Heart left ventricle (tissue), 16 donors: ENCODE data around the gene PLCB1. TPM values are rescaled to one million over a fixed set of nuclear protein-coding genes. Genes with fewer than 3 reads are reported as not detected.

Source experiments
- ATAC-seq, 4 donors: fragments of 200-7000 bp; cut with Tn5 transposase; one replicate each; pipeline ENCODE4 v1.9.1; 2020 to 2022; ENCODE audit warnings: moderate library complexity in 4 of 4, mild to moderate bottlenecking in 3 of 4, moderate number of reproducible peaks in 1 of 4
- DNase-seq, 5 donors: peaks; one replicate each; pipeline ENCODE4 v3.0.0-alpha.2; 2020
- H3K27ac ChIP-seq, 12 donors: fragments of 200-600 bp; sonication (generic) in 4 of 12; one replicate each; pipeline versions ENCODE4 v1.5.0 to v1.8.0; 2016 to 2022; ENCODE audit warnings: mild to moderate bottlenecking in 2 of 12
- H3K27me3 ChIP-seq, 9 donors: fragments of 200-600 bp; sonication (generic) in 2 of 9; one replicate each; pipeline versions ENCODE4 v1.5.1 to v1.8.0; 2016 to 2022; ENCODE audit warnings: mild to moderate bottlenecking in 3 of 9
- H3K36me3 ChIP-seq, 9 donors: fragments of 200-600 bp; sonication (generic) in 2 of 9; one replicate each; pipeline versions ENCODE4 v1.5.0 to v1.8.0; 2018 to 2022; ENCODE audit warnings: mild to moderate bottlenecking in 2 of 9
- H3K4me1 ChIP-seq, 12 donors: fragments of 200-600 bp; sonication (generic) in 4 of 12; one replicate each; pipeline versions ENCODE4 v1.5.0 to v1.8.0; 2016 to 2022; ENCODE audit warnings: mild to moderate bottlenecking in 3 of 12
- H3K4me3 ChIP-seq, 12 donors: fragments of 200-600 bp; sonication (generic) in 4 of 12; one replicate each; pipeline versions ENCODE4 v1.5.0 to v1.8.0; 2017 to 2022; ENCODE audit warnings: mild to moderate bottlenecking in 9 of 12, moderate library complexity in 4 of 12
- H3K9me3 ChIP-seq, 12 donors: fragments of 200-600 bp; sonication (generic) in 4 of 12; one replicate each; pipeline versions ENCODE4 v1.5.0 to v1.8.0; 2016 to 2022; ENCODE audit warnings: mild to moderate bottlenecking in 1 of 12
- CTCF ChIP-seq, 12 donors: fragments of 200-600 bp; sonication (generic) in 4 of 12; IDR thresholded peaks; one replicate each; pipeline versions ENCODE4 v1.5.0 to v1.8.0; 2018 to 2022; ENCODE audit warnings: antibody characterized with exemption in 12 of 12, mild to moderate bottlenecking in 5 of 12
- POLR2A ChIP-seq, 2 donors: fragments of 450-650 bp; IDR thresholded peaks; one replicate each; pipeline ENCODE4 v1.6.1; 2017; ENCODE audit warnings: antibody characterized with exemption in 2 of 2, mild to moderate bottlenecking in 2 of 2, moderate library complexity in 2 of 2
- WGBS, 4 donors: extraction: QIAGEN DNeasy Blood & Tissue Kit in 2 of 4; methylation state at CpG; one replicate each; pipeline versions ENCODE4 v1.1.5 to v1.1.7; 2013 to 2018; 5-methylcytosine and 5-hydroxymethylcytosine counted together
- intact Hi-C, 10 donors: fragments of 100-400 bp; cut with DNase I; formaldehyde crosslinking; loops; one replicate each; pipeline versions ENCODE4 v1.11.1 to v1.14.2; 2022
- polyA plus RNA-seq, 2 donors: library from polyadenylated mRNA; stranded (reverse); fragments of 200-250 nt; gene quantifications; one replicate each; pipeline ENCODE4 v1.2.3, GENCODE V29; 2013
- total RNA-seq, 9 donors: library from RNA; depleted of rRNA in 2 of 9; stranded (reverse); fragments of >200 nt in 2 of 9; fragmentation: NEBNext Ultra II Directional in 3 of 9; extraction: Animal tissue kit (Norgen Biotek cat#: 25700) in 3 of 9; gene quantifications; one replicate each; pipeline versions ENCODE4 v1.1.0 to v1.2.4, GENCODE V29; 2016 to 2023
- donor health status: ischemic (EF 13 %, LVEDD 7.1; RV severe dilation, severe dysfunction).
- donor health status: healthy with polysubstance abuse.
- donor health status: DM: no; HTN: yes; CAD: no.
- donor health status: DM: no; HTN: no; CAD: no.
- donor health status: ischemic (EF 25% LVEDD 6.9; RV normal size, moderate dysfunction).
- donor health status: ischemic (EF 25% LVEDD 5.7; RV mildly dilated, moderate dysfunction).
- donor health status: healthy.
- donor health status: DM: yes; HTN: yes; CAD: no.
- donor health status: ischemic (EF 35%, LVEDD 5.7; RV mildly dilated, moderate dysfunction).
- donor health status: nonischemic (EF 11% LVEDD 7.7; RV severe dilation, severe dysfunction).
- donor health status: DM: yes; HTN: yes; CAD: no.
- donor health status: PGD.
- donor health status: ischemic (EF 29% LVEDD 5.4; RV normal size, mild dysfunction).
- donor health status: nonischemic (EF 23%, LVEDD 6.1; RV moderate dilation, normal function).

The PLCB1 gene
- total and polyA plus RNA-seq, 11 donors: 2.5 to 12.1 (median 7.4) TPM

- DNase-seq (no peak), ATAC-seq (no peak)
- no peak for TF ChIP-seq CTCF (IDR thresholded peaks at IDR 0.05)
- TF ChIP-seq POLR2A (IDR thresholded peaks at IDR 0.05): no peak
- H3K9me3 ChIP-seq: no peaks in the 10 kb centered on the region
- H3K4me1 ChIP-seq: peaks cover 0 to 8% (median 0%) of the 10 kb centered on the region in 12 donors
- H3K36me3 ChIP-seq: peaks cover 0 to 9% (median 0%) of the 10 kb centered on the region in 9 donors
- no peak overlapping the region for H3K4me3 ChIP-seq
- intact Hi-C loops: loop anchor here in 3 of 10 donors (5.0 kb wide), 2 partner anchors 571 to 576 kb away; no protein-coding TSS in a partner anchor
- WGBS, 4 donors: 94 to 98% (median 97%) methylated on average over 6 of the region's 6 CpGs
- H3K27me3 ChIP-seq: no peaks in the 10 kb centered on the region
- no peak overlapping the region for H3K27ac ChIP-seq
Observed at GRCh38 chr20:8786383-8786782, 654.3 kb downstream of the PLCB1 start.

GRCh38 chr20:8787090-8787489 is 655.0 kb downstream of the PLCB1 start:
- 67 to 85% (median 79%) methylated on average over 3 of the region's 3 CpGs for WGBS, 4 donors
- H3K36me3 ChIP-seq: peaks cover 0 to 9% (median 0%) of the 10 kb centered on the region in 9 donors

GRCh38 chr20:8788275-8788674 is 656.2 kb downstream of the PLCB1 start:
- H3K27ac ChIP-seq: no peak overlapping the region
- ATAC-seq (no peak), DNase-seq (no peak)
- 89 to 96% (median 93%) methylated on average over 2 of the region's 2 CpGs for WGBS, 4 donors
- H3K4me3 ChIP-seq: no peak overlapping the region
- H3K27me3 ChIP-seq: no peaks in the 10 kb centered on the region
- H3K9me3 ChIP-seq: no peaks in the 10 kb centered on the region
- H3K4me1 ChIP-seq: peaks cover 0 to 3% (median 0%) of the 10 kb centered on the region in 12 donors
- H3K36me3 ChIP-seq: peaks cover 0 to 9% (median 0%) of the 10 kb centered on the region in 9 donors
- intact Hi-C loops: loop anchor here in 4 of 10 donors (2.0 to 5.0 kb wide), 3 partner anchors 569 to 574 kb away; no protein-coding TSS in a partner anchor
- TF ChIP-seq POLR2A (IDR thresholded peaks at IDR 0.05) (no peak), CTCF (IDR thresholded peaks at IDR 0.05) (no peak)

More at GRCh38 chr20:8787090-8787489, 655.0 kb downstream of the PLCB1 start:
- ATAC-seq: no peak
- TF ChIP-seq POLR2A (IDR thresholded peaks at IDR 0.05) (no peak), CTCF (IDR thresholded peaks at IDR 0.05) (no peak)
- no peaks in the 10 kb centered on the region for H3K9me3 ChIP-seq
- no peak for DNase-seq
- peaks cover 0 to 8% (median 0%) of the 10 kb centered on the region in 12 donors for H3K4me1 ChIP-seq
- H3K4me3 ChIP-seq: no peak overlapping the region
- no peaks in the 10 kb centered on the region for H3K27me3 ChIP-seq
- no peak overlapping the region for H3K27ac ChIP-seq
- intact Hi-C loops: loop anchor here in 3 of 10 donors (5.0 kb wide), 2 partner anchors 570 to 575 kb away; no protein-coding TSS in a partner anchor

- intact Hi-C loops: loop anchor here in 4 of 10 donors (2.0 to 5.0 kb wide), 3 partner anchors 568 to 573 kb away; no protein-coding TSS in a partner anchor
- H3K36me3 ChIP-seq: peaks cover 0 to 9% (median 0%) of the 10 kb centered on the region in 9 donors
- H3K27ac ChIP-seq: no peak overlapping the region
- ATAC-seq: peak in 1 of 4 donors; percentile 12
- no peak overlapping the region for H3K4me3 ChIP-seq
- no peak for DNase-seq
- H3K27me3 ChIP-seq: no peaks in the 10 kb centered on the region
- TF ChIP-seq POLR2A (IDR thresholded peaks at IDR 0.05) (no peak), CTCF (IDR thresholded peaks at IDR 0.05) (no peak)
- H3K9me3 ChIP-seq: no peaks in the 10 kb centered on the region
- no peaks in the 10 kb centered on the region for H3K4me1 ChIP-seq
Observed at GRCh38 chr20:8788831-8789230, 656.8 kb downstream of the PLCB1 start.
